Sigmoid colon (tissue), 7 donors: ENCODE data around the gene DSCAM. TPM values are rescaled to one million over a fixed set of nuclear protein-coding genes. Genes with fewer than 3 reads are reported as not detected.

Source experiments
- DNase-seq: peaks from one replicate; pipeline ENCODE4 v3.0.0-alpha.2; 2019
- H3K27ac ChIP-seq, 4 donors: fragments of 200-600 bp; sonication (generic); one replicate each; pipeline ENCODE4 v1.5.1; 2016 to 2019; ENCODE audit warnings: mild to moderate bottlenecking in 1 of 4
- H3K27me3 ChIP-seq, 3 donors: fragments of 200-600 bp; sonication (generic); one replicate each; pipeline ENCODE4 v1.5.1; 2019; ENCODE audit warnings: mild to moderate bottlenecking in 1 of 3
- H3K36me3 ChIP-seq, 4 donors: fragments of 200-600 bp; sonication (generic); one replicate each; pipeline ENCODE4 v1.5.1; 2016 to 2019
- H3K4me1 ChIP-seq, 4 donors: fragments of 200-600 bp; sonication (generic); one replicate each; pipeline ENCODE4 v1.5.1; 2017 to 2019
- H3K4me3 ChIP-seq, 4 donors: fragments of 200-600 bp; sonication (generic); one replicate each; pipeline ENCODE4 v1.5.1; 2017 to 2019; ENCODE audit warnings: mild to moderate bottlenecking in 2 of 4, moderate library complexity in 1 of 4
- H3K9me3 ChIP-seq, 4 donors: fragments of 200-600 bp in 3 of 4; sonication (generic) in 3 of 4; one replicate each; pipeline versions ENCODE4 v1.5.1 to v1.6.1; 2013 to 2019
- EP300 ChIP-seq, 4 donors: sonication (generic); formaldehyde crosslinking; IDR thresholded peaks; one replicate each; pipeline ENCODE4 v1.6.1; 2017; ENCODE audit warnings: antibody characterized with exemption in 4 of 4
- POLR2A ChIP-seq, 2 donors: fragments of 450-650 bp; IDR thresholded peaks; one replicate each; pipeline ENCODE4 v1.6.1; 2016; ENCODE audit warnings: antibody characterized with exemption in 2 of 2, mild to moderate bottlenecking in 2 of 2, moderate library complexity in 2 of 2
- POLR2AphosphoS5 ChIP-seq, 4 donors: sonication (generic); formaldehyde crosslinking; IDR thresholded peaks; one replicate each; pipeline ENCODE4 v1.6.1; 2017; ENCODE audit warnings: antibody characterized with exemption in 4 of 4
- WGBS, 2 donors: extraction: QIAGEN DNeasy Blood & Tissue Kit; methylation state at CpG; one replicate each; pipeline ENCODE4 v1.1.7; 2013; 5-methylcytosine and 5-hydroxymethylcytosine counted together
- intact Hi-C: fragments of 100-400 bp; cut with DNase I; formaldehyde crosslinking; loops from one replicate; pipeline ENCODE4 v1.15.1; 2023
- polyA plus RNA-seq, 3 donors: library from polyadenylated mRNA; stranded (reverse); fragments of 200-250 nt; gene quantifications; one replicate each; pipeline ENCODE4 v1.2.3, GENCODE V29; 2013
- total RNA-seq, 4 donors: library from RNA; depleted of rRNA; stranded (reverse); fragments of >200 nt; gene quantifications; one replicate each; pipeline ENCODE4 v1.1.0, GENCODE V29; 2016
- TF ChIP-seq, protein P1 (sequence below), 4 experiments: fragments of 450-650 bp in 3 of 4; fragments of 200-600 bp in 1 of 4; IDR thresholded peaks; one replicate each; pipeline ENCODE4 v1.5.1; 2016 to 2019; ENCODE audit warnings: antibody characterized with exemption in 4 of 4, mild to moderate bottlenecking in 3 of 4, moderate library complexity in 2 of 4
- donor health status: healthy with polysubstance abuse.
- donor health status: Bipolar disorder and iron deficiency.
- donor health status: healthy.

Gene DSCAM
- total and polyA plus RNA-seq, 7 donors = 0.17 to 0.55 (median 0.33) TPM; not detected in 2

- no peak overlapping the region for H3K4me3 ChIP-seq
- WGBS, 2 donors = 28 to 38% methylated on average over 5 of the region's 5 CpGs
- TF ChIP-seq POLR2AphosphoS5 (IDR thresholded peaks at IDR 0.05) = no peak
- no peak overlapping the region for H3K27ac ChIP-seq
- H3K27me3 ChIP-seq = peaks cover 0 to 9% (median 0%) of the 10 kb centered on the region in 3 donors
- no peaks in the 10 kb centered on the region for H3K9me3 ChIP-seq
- H3K4me1 ChIP-seq = no peaks in the 10 kb centered on the region
- intact Hi-C loops = no loop called here
- no peaks in the 10 kb centered on the region for H3K36me3 ChIP-seq
- DNase-seq = no peak
Observed at GRCh38 chr21:40176724-40177123, 670.2 kb downstream of the DSCAM start.

DNA sequence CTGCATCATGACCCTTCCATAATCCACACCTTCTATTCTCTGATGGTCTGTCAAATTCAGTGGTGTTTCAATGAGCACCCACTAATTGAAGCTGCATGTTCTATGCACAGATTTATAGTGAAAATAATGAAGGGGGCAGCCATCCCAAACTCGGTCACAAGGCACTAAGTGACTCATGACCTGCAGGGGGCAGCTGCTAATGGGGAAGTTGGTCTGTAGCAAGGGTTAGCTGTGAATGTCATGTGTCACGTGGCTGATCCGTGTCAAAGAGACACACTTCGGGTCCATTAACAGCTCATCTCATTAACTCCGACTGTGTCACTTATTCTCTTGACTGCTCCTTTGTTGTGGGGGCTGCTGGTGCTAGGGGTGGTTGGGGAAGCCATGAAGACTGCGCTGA, 673.1 kb downstream of the DSCAM start:
- 63 to 67% methylated on average over 6 of the region's 6 CpGs for WGBS, 2 donors
- Histone ChIP-seq H3K9me3 (no peaks in the 10 kb centered on the region), H3K27ac (no peak overlapping the region), H3K4me3 (no peak overlapping the region), H3K27me3 (peaks cover 0 to 9% (median 0%) of the 10 kb centered on the region in 3 donors), H3K4me1 (no peaks in the 10 kb centered on the region), H3K36me3 (no peaks in the 10 kb centered on the region)
- intact Hi-C loops = no loop called here
- no peak for TF ChIP-seq POLR2AphosphoS5 (IDR thresholded peaks at IDR 0.05)
- TF ChIP-seq EP300 (IDR thresholded peaks at IDR 0.05) = no peak
- no peak for TF ChIP-seq POLR2A (IDR thresholded peaks at IDR 0.05)
- TF ChIP-seq, protein P1, sequence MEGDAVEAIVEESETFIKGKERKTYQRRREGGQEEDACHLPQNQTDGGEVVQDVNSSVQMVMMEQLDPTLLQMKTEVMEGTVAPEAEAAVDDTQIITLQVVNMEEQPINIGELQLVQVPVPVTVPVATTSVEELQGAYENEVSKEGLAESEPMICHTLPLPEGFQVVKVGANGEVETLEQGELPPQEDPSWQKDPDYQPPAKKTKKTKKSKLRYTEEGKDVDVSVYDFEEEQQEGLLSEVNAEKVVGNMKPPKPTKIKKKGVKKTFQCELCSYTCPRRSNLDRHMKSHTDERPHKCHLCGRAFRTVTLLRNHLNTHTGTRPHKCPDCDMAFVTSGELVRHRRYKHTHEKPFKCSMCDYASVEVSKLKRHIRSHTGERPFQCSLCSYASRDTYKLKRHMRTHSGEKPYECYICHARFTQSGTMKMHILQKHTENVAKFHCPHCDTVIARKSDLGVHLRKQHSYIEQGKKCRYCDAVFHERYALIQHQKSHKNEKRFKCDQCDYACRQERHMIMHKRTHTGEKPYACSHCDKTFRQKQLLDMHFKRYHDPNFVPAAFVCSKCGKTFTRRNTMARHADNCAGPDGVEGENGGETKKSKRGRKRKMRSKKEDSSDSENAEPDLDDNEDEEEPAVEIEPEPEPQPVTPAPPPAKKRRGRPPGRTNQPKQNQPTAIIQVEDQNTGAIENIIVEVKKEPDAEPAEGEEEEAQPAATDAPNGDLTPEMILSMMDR (IDR thresholded peaks at IDR 0.05) = no peak
- no peak for DNase-seq

- H3K4me3 ChIP-seq = no peak overlapping the region
- WGBS, 2 donors = 92 to 94% methylated on average over 11 of the region's 11 CpGs
- H3K27ac ChIP-seq = no peak overlapping the region
- no peaks in the 10 kb centered on the region for H3K4me1 ChIP-seq
- no peaks in the 10 kb centered on the region for H3K27me3 ChIP-seq
- TF ChIP-seq, protein P1 (IDR thresholded peaks at IDR 0.05) = no peak
- no peak for TF ChIP-seq POLR2AphosphoS5 (IDR thresholded peaks at IDR 0.05)
- no peak for TF ChIP-seq EP300 (IDR thresholded peaks at IDR 0.05)
- no peak for TF ChIP-seq POLR2A (IDR thresholded peaks at IDR 0.05)
- H3K36me3 ChIP-seq = no peaks in the 10 kb centered on the region
- DNase-seq = no peak
- H3K9me3 ChIP-seq = no peaks in the 10 kb centered on the region
- intact Hi-C loops = no loop called here
Observed at GRCh38 chr21:40169971-40170370, 677.0 kb downstream of the DSCAM start.

DNA sequence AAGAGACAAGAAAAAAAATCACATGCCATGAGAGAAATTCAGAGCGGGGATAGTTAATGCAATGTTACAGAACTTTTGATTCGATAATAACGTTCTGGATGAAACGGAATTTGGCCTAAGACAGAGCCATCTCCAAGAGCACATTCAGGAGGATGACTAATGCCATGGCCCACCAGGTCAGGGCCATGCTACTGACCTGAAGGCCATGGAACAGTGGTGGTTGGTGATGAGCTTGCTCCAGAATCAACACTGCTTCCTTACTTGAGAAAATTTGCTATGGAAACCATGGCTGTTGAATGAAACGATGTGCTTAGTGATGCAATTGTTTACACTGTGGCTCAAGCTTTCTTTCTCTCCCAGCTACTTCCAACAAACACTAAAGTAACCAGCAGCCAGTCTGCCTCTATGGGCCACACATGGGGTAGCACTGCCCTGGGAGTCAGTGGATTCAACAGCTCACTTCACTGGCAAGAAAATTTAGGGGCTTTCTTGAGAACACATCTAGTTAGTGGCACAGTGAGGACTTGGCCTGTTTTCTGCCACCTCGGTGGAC, 680.6 kb downstream of the DSCAM start:
- H3K4me1 ChIP-seq = no peaks in the 10 kb centered on the region
- H3K36me3 ChIP-seq = no peaks in the 10 kb centered on the region
- 77 to 86% methylated on average over 6 of the region's 6 CpGs for WGBS, 2 donors
- H3K4me3 ChIP-seq = no peak overlapping the region
- intact Hi-C loops = no loop called here
- H3K27ac ChIP-seq = no peak overlapping the region
- H3K9me3 ChIP-seq = no peaks in the 10 kb centered on the region
- TF ChIP-seq POLR2A (IDR thresholded peaks at IDR 0.05) = no peak
- TF ChIP-seq, protein P1 (IDR thresholded peaks at IDR 0.05) = no peak
- TF ChIP-seq EP300 (IDR thresholded peaks at IDR 0.05) = no peak
- no peak for TF ChIP-seq POLR2AphosphoS5 (IDR thresholded peaks at IDR 0.05)
- no peak for DNase-seq
- peaks cover 0 to 5% (median 0%) of the 10 kb centered on the region in 3 donors for H3K27me3 ChIP-seq

GRCh38 chr21:40165773-40166070, 681.2 kb downstream of the DSCAM start:
- no peaks in the 10 kb centered on the region for H3K4me1 ChIP-seq
- WGBS, 2 donors = 84 to 88% methylated on average over 11 of the region's 11 CpGs
- H3K9me3 ChIP-seq = no peaks in the 10 kb centered on the region
- intact Hi-C loops = no loop called here
- DNase-seq = no peak
- no peak overlapping the region for H3K27ac ChIP-seq
- no peak overlapping the region for H3K4me3 ChIP-seq
- H3K36me3 ChIP-seq = no peaks in the 10 kb centered on the region
- peaks cover 0 to 5% (median 0%) of the 10 kb centered on the region in 3 donors for H3K27me3 ChIP-seq
- TF ChIP-seq EP300 (IDR thresholded peaks at IDR 0.05) (no peak), POLR2AphosphoS5 (IDR thresholded peaks at IDR 0.05) (no peak), POLR2A (IDR thresholded peaks at IDR 0.05) (no peak)
- TF ChIP-seq, protein P1 (IDR thresholded peaks at IDR 0.05) = no peak
